ENCODE results near the gene CRELD2. TPM values are rescaled to one million over a fixed set of nuclear protein-coding genes. Genes with fewer than 3 reads are reported as not detected.

The CRELD2 gene
- polyA plus RNA-seq, 1 donor from 2014 or later = 83.2 TPM

- Histone ChIP-seq H3K79me2 (replicated peaks; ENCODE audit: insufficient read depth, low read length) (peaks cover 55% of the 10 kb centered on the region), H3K27me3 (ENCODE audit: insufficient read depth, low read depth, low read length) (no peaks in the 10 kb centered on the region), H3K9ac (ENCODE audit: low read length) (no peak overlapping the region), H4K20me1 (ENCODE audit: insufficient read depth) (no peaks in the 10 kb centered on the region), H3K27ac (ENCODE audit: low read length) (no peak overlapping the region), H3K4me2 (ENCODE audit: low read length) (no peak overlapping the region), H2AFZ (ENCODE audit: low read depth, low read length) (no peak overlapping the region), H3K9me3 (ENCODE audit: low read length) (peaks cover 18% of the 10 kb centered on the region), H3K9me2 (ENCODE audit: insufficient read depth, low read length) (no peaks in the 10 kb centered on the region), H3F3A (ENCODE audit: insufficient read depth, low read length, poor library complexity, severe bottlenecking) (no peaks in the 10 kb centered on the region), H3K36me3 (ENCODE audit: insufficient read depth, low read length) (peaks cover 56% of the 10 kb centered on the region), H3K4me3 (ENCODE audit: low read length) (no peak overlapping the region)
- TF ChIP-seq TAF1 (IDR thresholded peaks at IDR 0.05; ENCODE audit: low read depth) (no peak), EZH2 (IDR thresholded peaks at IDR 0.05; ENCODE audit: borderline replicate concordance, insufficient read depth, low read length, poor library complexity, severe bottlenecking) (no peak), POLR2AphosphoS5 (IDR thresholded peaks at IDR 0.05) (no peak), MXI1 (conservative IDR thresholded peaks at IDR 0.05; ENCODE audit: poor library complexity, severe bottlenecking) (no peak), EP300 (conservative IDR thresholded peaks at IDR 0.05; ENCODE audit: poor library complexity, severe bottlenecking) (no peak), CTCF (IDR thresholded peaks at IDR 0.05; ENCODE audit: poor library complexity, severe bottlenecking) (no peak), RAD21 (conservative IDR thresholded peaks at IDR 0.05) (no peak), REST (IDR thresholded peaks at IDR 0.05; ENCODE audit: borderline replicate concordance) (no peak), SMC3 (conservative IDR thresholded peaks at IDR 0.05; ENCODE audit: poor library complexity) (no peak)
These were observed 32.6 kb upstream of the CRELD2 start for GRCh38 chr22:49885881-49886280.

- no peak overlapping the region for H3K27ac ChIP-seq (ENCODE audit: low read length)
- H3F3A ChIP-seq (ENCODE audit: insufficient read depth, low read length, poor library complexity, severe bottlenecking) = no peaks in the 10 kb centered on the region
- peaks cover 58% of the 10 kb centered on the region for H3K79me2 ChIP-seq (replicated peaks; ENCODE audit: insufficient read depth, low read length)
- no peaks in the 10 kb centered on the region for H3K27me3 ChIP-seq (ENCODE audit: insufficient read depth, low read depth, low read length)
- TF ChIP-seq POLR2AphosphoS5 (IDR thresholded peaks at IDR 0.05) = no peak
- no peak for TF ChIP-seq EP300 (conservative IDR thresholded peaks at IDR 0.05; ENCODE audit: poor library complexity, severe bottlenecking)
- no peak for TF ChIP-seq MXI1 (conservative IDR thresholded peaks at IDR 0.05; ENCODE audit: poor library complexity, severe bottlenecking)
- no peak for TF ChIP-seq REST (IDR thresholded peaks at IDR 0.05; ENCODE audit: borderline replicate concordance)
- no peak for TF ChIP-seq CTCF (IDR thresholded peaks at IDR 0.05; ENCODE audit: poor library complexity, severe bottlenecking)
- TF ChIP-seq TAF1 (IDR thresholded peaks at IDR 0.05; ENCODE audit: low read depth) = no peak
- no peak for TF ChIP-seq SMC3 (conservative IDR thresholded peaks at IDR 0.05; ENCODE audit: poor library complexity)
- no peak for TF ChIP-seq RAD21 (conservative IDR thresholded peaks at IDR 0.05)
- TF ChIP-seq EZH2 (IDR thresholded peaks at IDR 0.05; ENCODE audit: borderline replicate concordance, insufficient read depth, low read length, poor library complexity, severe bottlenecking) = no peak
- H4K20me1 ChIP-seq (ENCODE audit: insufficient read depth) = no peaks in the 10 kb centered on the region
- no peak overlapping the region for H3K4me2 ChIP-seq (ENCODE audit: low read length)
- H3K9me2 ChIP-seq (ENCODE audit: insufficient read depth, low read length) = no peaks in the 10 kb centered on the region
- H3K9ac ChIP-seq (ENCODE audit: low read length) = no peak overlapping the region
- no peak overlapping the region for H2AFZ ChIP-seq (ENCODE audit: low read depth, low read length)
- H3K36me3 ChIP-seq (ENCODE audit: insufficient read depth, low read length) = peaks cover 56% of the 10 kb centered on the region
- H3K4me3 ChIP-seq (ENCODE audit: low read length) = no peak overlapping the region
- peaks cover 18% of the 10 kb centered on the region for H3K9me3 ChIP-seq (ENCODE audit: low read length)
These were observed 31.9 kb upstream of the CRELD2 start for GRCh38 chr22:49886346-49887063.

All from neural cell (in vitro differentiated cells).